ENCODE results near the gene AFF3.

AFF3 gene

DNA sequence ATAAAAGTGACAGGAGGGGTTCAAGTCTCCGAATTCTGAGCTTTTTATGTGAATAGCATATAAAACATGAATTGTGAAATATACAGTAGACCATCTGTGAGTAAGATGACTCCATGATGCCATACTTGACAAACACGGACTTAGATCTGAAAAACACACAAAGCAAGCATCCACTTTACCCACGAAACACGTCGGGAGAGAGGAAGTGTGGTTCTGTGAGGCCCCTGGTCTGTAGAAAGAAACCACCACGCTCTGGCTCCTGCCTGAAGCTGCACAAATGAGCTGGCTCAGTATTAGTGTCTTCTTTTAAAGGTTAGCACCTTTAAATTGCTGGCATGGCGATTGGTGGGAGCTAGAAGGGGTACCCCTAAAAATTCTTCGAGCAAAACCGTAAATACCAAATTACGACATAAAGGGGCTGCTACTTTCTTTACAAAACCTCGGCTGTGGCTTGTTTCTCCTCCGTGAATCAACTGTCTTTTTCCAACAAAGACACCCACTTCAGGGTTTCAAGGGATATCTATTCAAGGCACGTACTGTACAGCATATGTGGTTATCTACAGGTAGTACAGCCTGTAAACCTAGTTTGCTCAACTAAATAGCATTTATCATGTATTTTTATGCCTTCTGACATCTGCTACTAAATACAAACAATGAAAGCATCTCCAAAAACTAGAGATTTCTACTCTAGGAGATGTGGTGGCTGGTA, 70.9 kb downstream of the AFF3 start:
- DNase-seq (ENCODE audit: low read depth) = no peak

DNA sequence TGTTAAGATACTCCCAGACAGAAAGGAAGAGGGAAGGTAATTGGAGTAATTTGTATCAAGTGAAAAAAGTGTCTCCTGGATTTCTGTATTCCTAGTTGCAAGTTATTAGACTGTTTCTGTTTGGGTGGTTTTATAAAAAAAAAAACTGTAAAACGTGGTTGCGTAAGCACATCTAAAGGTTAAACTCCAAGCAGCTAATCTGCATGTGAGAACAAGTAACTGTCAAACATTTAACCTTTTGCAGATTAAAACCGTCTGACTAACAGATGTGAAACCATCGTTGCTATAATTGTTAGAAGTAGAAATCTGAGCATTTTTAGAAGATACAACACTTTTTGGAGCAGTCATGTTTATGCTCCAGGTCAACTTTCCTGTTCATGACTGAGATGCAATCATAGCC, 72.3 kb downstream of the AFF3 start:
- DNase-seq (ENCODE audit: low read depth) = no peak

DNA sequence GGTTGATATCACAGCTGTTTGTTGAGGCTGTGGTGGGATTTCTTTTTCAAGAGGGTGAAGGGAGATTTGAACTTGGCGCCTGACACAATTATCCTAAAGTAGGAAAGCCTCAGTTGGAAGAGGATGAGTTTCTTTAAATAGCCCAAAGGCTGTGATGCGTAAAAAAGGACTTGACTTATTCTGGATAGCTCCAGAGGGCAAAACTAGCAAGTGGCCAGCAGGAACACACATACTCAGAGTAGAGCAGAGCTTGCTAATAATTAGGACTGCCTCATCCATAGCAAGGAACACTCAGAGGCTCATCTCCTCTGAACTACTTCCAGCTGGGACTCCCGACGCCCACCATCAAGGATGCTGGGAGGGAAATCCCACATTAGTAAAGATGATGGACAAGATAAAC, 74.0 kb downstream of the AFF3 start:
- no peak for DNase-seq (ENCODE audit: low read depth)

DNA sequence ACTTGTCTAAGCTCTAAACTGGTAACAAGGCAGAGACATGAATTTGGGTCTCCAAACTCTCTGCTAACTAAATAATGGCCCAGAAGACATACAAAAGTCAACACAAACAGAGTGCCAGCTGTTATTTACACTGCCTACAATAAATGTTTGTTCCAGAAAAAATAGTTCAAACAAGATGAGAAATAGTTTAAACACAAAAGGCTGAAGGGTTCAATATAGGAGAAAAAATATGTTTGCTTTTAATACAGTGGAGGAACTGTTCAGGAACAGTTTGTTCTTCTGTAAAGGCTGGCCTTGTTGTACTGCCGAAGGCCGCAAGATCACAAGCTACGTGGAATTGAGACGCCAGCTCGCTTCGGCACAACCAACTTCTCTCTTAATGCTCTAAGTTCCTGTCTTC, 74.6 kb downstream of the AFF3 start:
- no peak for DNase-seq (ENCODE audit: low read depth)

DNA sequence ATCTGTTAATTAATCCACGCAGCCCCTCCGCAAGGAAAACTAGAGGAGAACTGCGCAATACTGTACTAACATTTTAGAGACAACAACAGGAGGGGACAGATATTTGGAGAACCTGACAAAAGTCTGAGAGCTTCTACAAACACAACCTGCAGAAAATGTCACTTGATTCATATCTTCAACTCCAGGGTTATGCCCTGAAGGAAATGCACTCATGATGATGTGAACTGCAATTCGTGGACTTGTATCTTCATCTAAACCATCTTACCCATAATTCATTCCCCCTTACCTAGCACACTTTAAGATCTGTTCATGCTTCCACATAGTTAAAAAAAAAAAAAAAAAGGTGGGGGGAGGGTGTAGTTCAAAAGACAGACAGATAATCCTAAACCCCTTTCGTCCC, 75.5 kb downstream of the AFF3 start:
- DNase-seq (ENCODE audit: low read depth) = no peak

DNA sequence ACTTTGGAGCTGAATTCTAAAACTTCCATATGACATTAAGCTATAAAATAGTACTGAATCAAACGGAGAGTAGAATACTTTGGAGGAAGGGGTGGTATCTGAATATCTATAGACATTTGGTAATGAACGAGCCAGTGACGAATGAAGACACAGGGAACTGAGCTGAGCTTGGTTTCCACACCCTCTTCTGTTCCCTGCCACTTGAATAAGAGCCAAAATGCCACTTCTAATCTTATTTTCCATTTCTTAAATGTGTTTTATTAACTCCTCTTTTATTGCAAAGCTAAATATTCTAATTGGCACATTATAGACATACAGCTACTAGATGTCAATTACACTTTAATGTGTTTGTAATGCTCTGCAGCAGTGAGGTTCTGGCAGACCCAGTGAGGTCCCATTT, 76.1 kb downstream of the AFF3 start:
- DNase-seq (ENCODE audit: low read depth) = no peak

- DNase-seq (ENCODE audit: low read depth) = no peak
Measured at GRCh38 chr2:100064592-100065428, 77.6 kb downstream of the AFF3 start.

DNA sequence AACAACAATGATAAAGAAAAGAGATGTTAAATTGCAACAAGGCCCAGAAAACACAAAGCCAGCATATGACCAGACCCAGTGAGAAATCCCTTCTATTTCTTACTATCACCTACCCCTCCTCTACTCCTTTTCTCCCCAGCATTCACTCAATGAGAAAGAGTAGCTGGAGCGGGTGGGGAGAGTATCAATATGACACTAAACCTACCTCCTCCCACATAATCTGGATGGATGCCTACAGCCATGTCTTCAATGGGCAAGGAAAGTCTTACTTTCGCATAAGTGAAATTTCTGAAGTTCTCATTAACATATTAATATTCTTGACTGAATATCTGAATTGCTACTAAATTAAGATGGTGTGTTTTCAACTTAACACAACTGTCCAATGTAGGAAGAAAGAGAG, 78.2 kb downstream of the AFF3 start:
- DNase-seq (ENCODE audit: low read depth) = no peak

- no peak for DNase-seq (ENCODE audit: low read depth)
Measured at GRCh38 chr2:100063459-100063953, 78.9 kb downstream of the AFF3 start.

- no peak for DNase-seq (ENCODE audit: low read depth)
Measured at GRCh38 chr2:100062336-100062735, 80.1 kb downstream of the AFF3 start.

DNA sequence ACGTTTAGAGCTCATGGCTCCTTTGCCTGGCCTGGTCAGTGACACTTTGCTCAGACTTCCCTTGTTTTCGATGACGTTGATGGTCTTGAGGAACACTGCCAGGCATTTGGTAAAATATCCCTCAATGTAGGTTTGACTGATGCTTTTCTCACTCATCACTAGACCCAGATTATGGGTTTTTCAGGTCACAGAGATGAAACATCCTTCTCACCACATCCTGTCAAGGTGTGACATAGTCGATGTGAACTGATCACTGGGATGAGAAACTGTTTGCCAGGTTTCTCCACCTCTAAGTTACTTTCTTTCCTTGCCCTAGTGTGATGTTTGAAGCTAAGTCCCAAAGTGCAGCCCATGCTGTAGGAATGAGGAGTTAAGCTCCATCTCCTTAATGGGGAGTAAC, 81.5 kb downstream of the AFF3 start:
- DNase-seq (ENCODE audit: low read depth) = no peak

- no peak for DNase-seq (ENCODE audit: low read depth)
Measured at GRCh38 chr2:100059638-100060037, 82.8 kb downstream of the AFF3 start.

DNA sequence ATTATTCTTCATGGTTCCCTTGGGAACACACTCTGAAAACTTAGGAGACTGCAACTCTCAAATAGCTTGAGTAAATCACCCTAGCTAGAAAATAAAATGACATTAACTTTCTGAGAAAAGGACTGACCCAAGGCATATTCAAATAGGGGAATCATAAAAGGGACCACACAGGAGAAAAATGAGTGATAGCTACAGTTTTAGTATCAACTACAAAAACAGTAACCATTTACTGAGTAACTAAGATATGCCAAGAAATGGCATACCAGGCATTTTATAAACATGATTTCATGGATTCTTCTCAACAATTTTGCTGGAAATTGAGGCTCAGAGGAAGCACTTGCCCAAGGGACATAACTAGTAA, 84.5 kb downstream of the AFF3 start:
- DNase-seq (ENCODE audit: low read depth) = no peak

DNA sequence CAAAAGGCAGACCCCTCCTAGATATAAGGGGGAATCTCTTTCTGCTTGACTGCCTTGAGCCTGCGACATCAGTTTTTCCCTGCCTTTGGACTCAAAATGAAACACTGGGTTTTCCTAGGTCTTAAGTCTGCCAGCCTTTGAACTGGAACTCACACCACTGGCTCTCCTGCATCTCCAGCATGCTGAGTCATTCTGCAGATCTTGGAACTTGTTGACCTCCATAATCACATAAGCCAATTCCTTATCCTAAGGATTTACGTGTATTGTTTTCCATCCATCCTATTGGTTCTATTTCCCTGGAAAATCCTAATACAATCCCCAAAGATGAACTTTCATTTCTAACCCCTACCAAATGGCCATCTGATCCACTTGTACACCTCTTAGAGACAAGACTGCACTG, 88.0 kb downstream of the AFF3 start:
- no peak for DNase-seq (ENCODE audit: low read depth)

DNA sequence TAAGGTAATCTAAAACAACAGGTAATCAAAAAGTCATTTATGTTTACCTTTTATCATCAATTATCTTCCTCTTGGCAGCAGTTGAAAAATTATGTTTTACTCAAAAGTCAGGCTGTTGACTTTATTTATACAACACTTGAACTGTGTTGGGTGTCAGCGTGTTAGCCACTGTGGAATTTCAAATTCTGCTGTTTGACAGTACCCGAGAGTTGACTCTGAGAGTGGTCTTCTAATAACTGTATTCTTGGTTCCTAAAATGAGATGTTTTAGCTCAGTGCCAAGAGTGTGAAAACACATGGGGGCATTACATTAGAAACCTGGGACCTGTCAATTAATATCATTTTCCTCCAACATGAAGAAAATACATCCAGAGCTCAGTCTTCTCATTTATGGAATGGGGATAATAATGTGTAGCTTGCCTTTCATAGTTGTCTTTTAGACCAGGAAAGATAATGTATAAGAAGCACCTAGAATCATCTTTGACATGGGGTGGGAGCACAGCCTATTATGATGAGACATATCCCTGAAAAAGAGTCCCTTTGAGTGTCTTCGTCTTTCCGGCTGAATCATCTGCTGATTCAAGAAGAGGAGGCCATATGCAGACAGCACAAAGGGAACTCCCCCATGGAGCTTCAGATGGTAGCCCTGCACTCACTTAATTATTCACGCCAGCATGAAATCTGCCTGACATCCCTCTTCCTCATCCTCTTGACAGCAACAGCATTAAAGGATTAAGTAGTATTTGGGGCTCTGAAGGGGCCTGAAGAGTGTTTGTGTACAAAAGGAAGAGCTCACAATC, 89.1 kb downstream of the AFF3 start:
- DNase-seq (ENCODE audit: low read depth) = no peak

GRCh38 chr2:100052650-100053049, 89.7 kb downstream of the AFF3 start:
- DNase-seq (ENCODE audit: low read depth) = no peak

GRCh38 chr2:100051253-100051652, 91.1 kb downstream of the AFF3 start:
- no peak for DNase-seq (ENCODE audit: low read depth)

GRCh38 chr2:100050685-100051084, 91.7 kb downstream of the AFF3 start:
- DNase-seq (ENCODE audit: low read depth) = no peak

DNA sequence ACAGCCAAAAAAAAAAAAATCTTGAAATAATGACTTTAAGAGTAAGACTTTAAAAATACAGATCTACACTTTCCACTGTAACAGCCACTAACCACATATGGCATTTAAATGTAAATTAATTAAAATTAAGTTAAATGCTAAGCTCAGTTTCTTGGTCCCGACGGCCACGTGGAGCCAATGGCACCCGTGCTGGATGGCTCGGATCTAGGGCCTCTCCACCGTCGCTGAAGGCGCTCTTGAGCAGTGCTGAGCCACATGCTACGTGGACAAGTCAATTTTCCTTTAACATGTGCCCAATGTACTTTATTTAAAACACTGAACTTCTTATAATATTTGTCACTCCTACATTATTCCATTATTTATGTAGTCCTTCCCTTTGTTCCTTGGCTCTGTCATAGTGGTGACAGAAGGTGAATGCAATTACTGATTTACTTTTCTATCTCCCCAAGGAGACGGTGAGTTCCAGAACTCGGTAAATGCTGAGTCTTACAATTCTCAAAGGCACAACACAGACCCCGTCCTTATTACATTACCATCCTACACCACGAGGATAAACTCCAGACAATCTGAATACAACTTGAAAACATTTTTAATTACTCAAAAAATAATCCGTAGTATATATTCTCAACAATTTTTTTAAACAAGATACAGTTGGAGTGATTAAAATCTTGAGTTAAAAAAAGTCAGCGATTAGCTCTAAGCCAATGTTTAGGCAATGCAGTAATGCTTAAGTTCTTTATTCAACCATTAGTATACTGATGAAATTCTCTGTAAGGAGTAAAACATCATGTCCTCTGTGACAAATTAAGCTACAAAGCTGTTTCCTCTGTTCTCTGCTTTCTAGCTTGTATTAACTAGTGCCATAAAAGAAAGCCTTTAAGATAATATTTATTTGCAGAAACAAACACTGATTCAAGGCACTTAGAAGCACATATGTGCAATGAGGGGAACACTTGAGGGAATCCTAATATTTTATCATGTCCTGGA, 95.1 kb downstream of the AFF3 start:
- DNase-seq (ENCODE audit: low read depth) = no peak

- no peak for DNase-seq (ENCODE audit: low read depth)
Measured at GRCh38 chr2:100045000-100045399, 97.4 kb downstream of the AFF3 start.

DNA sequence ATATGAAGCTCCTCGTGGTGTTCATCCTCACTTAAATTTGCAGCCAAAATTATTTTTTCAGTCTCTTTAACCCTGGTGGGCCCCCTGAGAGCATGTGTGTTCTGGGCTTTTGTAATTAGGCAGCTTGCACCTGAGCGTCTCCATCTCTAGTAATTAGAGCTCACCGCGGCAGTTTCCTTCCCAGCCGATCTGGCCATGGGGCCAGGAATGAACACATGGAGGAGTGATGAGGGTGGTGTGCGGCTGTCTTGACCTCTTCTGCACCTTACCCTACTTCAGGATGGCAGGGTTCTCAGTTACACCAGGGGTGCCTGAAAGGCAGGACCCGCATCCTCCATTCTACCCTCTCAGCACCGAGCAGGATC, 98.5 kb downstream of the AFF3 start:
- DNase-seq (ENCODE audit: low read depth) = no peak
